DND-41 (cell line): ENCODE data around the gene C22orf23.

ENCODE experiments used
- CTCF ChIP-seq: IDR thresholded peaks from 2 replicates; pipeline ENCODE4 v1.5.1; 2012; ENCODE audit warnings: borderline replicate concordance, low read length, moderate library complexity, mild to moderate bottlenecking; ENCODE audit not compliant: poor library complexity, severe bottlenecking; ENCODE audit errors: extremely low read depth
- EZH2 ChIP-seq: IDR thresholded peaks from 3 replicates; pipeline ENCODE4 v1.6.1; 2012; ENCODE audit warnings: borderline replicate concordance, low read depth, mild to moderate bottlenecking, moderate library complexity, low read length, inconsistent platforms; ENCODE audit not compliant: severe bottlenecking

- TF ChIP-seq CTCF (no peak), EZH2 (no peak)
Measured at GRCh38 chr22:37967147-37967546, 13.7 kb upstream of the C22orf23 start.
